ENCODE results near the gene MAT1A.

MAT1A gene

DNA sequence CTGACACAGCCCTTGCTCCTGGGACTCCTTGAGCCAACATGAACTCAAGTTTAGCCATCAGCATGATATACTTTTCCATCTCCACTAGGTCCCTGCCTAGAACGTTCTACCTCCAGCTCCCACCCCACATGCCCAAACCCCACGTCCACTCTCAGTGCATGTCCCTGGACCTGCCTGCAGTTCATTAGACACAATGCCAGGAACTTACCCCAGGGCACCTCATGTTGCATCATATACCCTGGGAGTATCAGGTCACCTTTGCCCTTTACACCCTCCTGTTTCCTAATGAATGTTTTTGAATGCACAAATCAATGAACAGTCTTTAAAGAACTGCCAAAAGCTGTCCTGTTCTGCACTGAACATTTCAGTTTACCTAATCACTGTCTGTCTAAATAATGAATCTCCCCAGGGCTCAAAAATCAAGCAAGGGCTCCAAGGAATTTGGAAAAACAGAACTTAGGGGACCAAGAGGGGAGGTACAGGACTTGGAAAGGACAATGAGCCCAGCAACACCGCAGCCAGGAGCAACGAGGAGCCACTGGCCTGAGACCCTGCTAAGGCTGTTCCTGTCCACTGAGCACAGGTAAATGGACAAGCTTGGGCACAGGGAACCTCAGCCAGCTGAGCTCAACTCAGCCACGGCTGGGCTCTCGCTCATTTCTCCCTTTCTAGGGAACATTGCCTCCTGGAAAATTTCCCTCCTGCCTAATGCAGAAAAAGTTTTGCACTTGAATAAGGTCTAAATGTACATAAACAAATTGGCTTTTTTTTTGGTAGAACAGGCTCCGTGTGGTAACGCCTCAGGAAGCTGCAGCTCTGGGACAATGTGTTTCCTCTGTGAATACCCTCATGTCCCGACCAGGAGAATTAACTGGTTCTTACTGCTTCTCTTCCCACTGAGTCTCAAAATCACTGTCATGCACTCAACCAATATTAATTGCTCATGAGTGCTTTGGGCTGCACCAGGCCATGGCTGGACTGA is 7.4 kb downstream of the MAT1A start:
- no peak for DNase-seq

GRCh38 chr10:80281292-80281691 is 8.2 kb downstream of the MAT1A start:
- no peak for DNase-seq

- DNase-seq = no peak
These were observed 9.2 kb downstream of the MAT1A start for GRCh38 chr10:80280071-80280800.

- no peak for DNase-seq
These were observed 10.3 kb downstream of the MAT1A start for GRCh38 chr10:80279146-80279545.

DNA sequence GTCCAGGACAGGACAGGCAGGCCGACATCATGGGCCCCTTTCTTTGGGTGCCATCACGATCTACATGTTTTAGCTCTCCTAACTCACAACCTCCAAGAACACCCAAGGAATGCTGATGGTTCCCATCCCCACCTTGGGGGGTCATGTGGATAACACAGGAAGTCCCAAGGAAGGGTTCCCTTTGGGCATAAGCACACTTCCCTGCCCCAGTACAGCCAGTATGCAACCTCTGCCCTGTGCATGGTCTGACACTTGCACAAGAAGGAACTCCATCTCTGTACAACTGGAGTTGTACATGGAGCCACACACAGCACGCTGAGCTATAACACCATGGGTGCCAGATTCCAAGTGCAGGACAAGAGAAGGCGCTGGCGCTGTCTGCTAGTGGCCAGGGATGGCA is 11.0 kb downstream of the MAT1A start:
- no peak for DNase-seq

GRCh38 chr10:80277567-80278250 is 11.7 kb downstream of the MAT1A start:
- DNase-seq = no peak

DNA sequence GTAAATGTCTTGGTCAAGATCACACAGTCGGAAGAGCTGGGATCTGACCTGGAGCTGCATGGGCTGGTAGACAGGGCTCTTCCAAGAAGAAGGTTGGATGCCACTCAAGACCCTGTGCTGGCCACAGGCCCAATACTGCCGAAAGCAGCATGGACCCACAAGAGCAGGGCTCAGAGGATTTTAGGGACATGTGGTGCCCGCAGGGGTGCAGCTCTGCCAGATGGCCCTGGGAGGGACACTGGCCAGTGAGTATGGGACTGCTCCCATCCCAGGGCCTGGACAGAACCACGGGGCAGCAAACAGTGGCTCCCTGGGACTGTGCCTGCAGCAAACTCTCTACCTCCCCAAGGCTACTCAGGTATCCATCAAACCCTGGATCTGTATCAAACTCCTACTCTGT is 12.4 kb downstream of the MAT1A start:
- DNase-seq = no peak

- DNase-seq = no peak
These were observed 13.1 kb downstream of the MAT1A start for GRCh38 chr10:80276335-80276734.

DNA sequence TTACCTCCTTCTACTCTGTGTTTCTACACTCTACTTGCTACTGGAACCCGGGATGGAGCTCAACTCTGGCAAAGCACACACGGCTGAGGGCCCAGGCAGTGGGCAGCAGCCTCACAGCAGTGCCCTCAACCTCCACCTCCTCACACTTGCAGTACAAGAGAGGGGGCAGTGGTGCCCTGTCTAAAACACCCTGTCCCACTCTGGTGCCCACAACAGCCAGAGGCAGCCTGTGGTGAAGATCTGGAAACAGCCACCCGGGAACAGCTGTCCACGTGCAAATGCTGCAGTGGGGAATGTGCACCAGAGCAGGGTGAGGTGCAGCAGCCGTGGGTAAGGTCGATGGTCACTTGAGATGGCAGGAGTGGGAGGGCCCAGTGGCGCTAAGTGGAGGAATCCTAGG is 13.7 kb downstream of the MAT1A start:
- DNase-seq = no peak

DNA sequence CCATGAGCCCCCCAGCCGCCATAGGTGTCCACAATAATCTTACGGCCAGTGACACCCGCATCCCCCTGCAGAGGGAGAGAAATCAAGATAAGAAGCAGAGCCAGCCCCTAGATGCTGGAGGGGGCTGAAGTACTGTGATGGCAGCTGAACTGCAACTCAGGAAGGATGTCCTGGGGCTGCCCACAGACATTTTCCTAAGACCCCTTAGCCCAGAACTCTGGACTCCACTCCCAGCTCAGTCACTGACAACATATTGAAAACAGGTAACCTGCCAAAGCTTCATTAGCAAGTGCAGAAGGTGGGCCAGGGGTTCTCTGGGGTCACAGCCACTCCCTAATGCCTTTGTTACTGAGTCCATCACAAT is 14.3 kb downstream of the MAT1A start:
- DNase-seq = no peak

DNA sequence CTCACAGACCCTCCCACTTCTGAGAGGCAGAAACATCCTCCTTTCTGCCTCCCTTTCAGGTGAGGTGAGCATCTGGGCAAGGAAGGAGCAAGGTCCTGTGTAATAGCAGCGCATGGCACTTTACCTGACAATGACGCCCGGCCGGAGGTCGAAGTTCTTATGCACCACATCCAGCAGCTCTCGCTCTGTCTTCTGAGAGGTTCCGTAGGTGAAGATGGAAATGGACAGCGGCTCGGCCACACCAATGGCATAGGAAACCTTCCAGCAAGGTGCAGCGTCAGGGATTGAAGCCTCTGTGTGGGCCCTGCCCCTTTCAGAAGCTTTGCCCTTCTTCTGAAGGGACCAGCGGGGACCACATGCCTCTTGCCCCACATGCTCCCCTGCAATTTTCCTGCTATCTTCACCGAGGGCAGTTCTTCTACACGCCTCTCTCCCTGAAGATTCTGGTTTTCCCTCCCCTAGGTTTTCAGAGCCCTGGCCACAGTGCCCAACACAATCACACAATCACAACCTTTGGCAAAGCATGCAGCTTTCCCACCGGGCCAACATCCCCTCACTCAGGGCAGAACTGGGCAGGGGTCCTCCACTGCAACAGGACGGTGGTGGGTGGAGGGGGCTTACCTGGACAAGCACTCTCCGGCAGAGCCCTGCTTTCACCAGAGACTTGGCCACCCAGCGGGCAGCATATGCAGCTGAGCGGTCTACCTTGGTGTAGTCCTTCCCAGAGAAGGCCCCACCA is 14.9 kb downstream of the MAT1A start:
- no peak for DNase-seq

DNA sequence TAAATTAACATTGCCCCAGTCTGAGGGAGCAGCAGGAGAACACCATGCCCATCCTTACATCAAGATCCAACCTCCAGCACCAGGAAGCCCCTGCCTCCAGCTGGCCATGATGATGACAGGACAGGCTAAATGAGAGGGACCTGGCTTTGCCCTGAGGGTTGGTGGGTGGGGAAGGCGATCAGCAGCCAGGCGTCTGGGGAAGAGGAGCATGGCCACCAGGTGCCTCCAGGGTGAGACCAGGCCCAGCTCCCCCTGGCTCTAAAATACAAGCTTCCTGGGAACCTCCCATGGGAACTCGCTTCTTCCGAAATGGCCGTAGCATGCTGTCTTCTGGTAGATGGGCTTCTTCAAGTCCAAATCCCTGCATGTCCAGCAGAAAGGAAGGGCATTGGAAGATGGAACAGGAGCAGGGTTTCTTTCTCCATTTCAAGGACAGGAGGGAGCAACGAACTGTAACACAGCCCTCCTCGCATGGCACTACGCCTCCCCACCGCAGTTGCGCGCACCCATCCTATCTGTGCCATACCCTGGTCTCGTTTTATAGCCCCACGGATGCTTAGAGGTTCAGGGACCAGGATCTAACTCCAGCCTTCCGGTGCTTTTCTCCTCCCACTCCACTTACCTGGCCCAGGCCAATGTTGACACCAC is 15.8 kb downstream of the MAT1A start:
- no peak for DNase-seq

GRCh38 chr10:80272793-80273522 is 16.5 kb downstream of the MAT1A start:
- no peak for DNase-seq

- DNase-seq = no peak
These were observed 18.0 kb downstream of the MAT1A start for GRCh38 chr10:80271416-80271815.

DNA sequence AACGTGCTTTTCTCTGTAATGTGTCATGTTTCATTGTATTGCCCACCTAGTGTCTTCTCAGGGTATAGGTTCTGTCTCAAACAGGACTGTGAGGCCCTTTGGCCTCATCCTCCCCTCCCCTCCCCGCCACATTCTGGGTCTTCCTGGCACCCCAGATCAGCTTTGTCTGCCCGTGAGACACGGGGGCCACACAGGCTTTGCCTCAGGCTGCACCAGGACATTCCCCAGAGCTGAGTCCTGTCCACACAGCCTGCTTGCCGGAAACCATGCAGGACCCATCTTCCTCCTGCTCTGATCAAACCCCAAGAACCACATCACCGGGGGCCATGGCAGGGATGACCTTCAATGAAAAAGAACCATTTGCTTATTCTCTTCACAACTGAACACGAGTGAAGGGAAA is 18.6 kb downstream of the MAT1A start:
- no peak for DNase-seq

DNA sequence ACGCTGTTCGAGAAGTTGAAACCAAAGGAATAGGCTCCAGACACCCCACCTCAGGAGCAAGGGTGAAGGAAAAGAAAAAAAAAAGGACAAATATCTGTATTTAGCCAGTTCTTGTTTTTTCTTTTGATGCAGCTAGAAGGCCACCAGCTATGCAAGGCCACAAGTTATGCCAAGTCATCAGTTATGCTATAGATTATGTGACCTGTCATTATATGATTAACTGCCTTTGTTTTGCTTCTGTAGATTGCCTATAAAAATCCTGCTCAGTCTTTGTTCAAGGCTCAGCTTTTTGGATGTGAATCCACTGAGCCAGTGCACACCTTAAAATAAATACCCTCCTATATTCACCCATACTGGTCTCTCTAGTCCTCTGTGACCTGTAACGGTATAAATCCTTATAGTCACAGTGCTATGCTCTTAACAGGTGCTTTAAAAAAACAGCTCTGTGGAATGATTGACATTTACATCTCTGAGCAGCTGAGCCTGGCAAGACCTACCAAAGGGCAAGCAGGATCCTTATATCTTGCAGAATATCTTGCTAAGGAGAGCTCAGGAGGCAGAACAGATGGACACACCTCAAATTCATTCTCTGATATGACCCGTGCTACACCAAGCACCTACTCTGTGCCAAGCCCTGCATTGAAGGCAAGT is 20.4 kb downstream of the MAT1A start:
- no peak for DNase-seq

DNA sequence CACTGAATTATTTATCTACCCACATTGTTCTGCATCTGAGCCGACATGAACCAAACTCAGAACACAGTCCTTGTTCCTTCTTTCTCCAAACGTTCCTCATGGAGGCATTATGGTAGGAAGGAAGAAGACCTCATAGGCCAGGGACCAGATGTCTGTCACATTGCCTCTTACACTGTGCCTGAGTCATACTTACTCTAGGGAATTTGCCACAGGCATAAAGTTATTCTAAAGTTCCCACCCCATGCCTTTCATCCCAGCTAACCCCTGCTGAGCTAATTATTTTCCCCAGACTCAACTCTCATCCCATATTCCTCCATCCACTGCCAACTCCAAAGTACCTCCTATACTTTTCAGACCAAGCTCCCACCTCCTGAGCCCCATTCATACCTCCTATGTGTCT is 21.2 kb downstream of the MAT1A start:
- DNase-seq = no peak

- no peak for DNase-seq
These were observed 23.0 kb downstream of the MAT1A start for GRCh38 chr10:80266513-80266863.

DNA sequence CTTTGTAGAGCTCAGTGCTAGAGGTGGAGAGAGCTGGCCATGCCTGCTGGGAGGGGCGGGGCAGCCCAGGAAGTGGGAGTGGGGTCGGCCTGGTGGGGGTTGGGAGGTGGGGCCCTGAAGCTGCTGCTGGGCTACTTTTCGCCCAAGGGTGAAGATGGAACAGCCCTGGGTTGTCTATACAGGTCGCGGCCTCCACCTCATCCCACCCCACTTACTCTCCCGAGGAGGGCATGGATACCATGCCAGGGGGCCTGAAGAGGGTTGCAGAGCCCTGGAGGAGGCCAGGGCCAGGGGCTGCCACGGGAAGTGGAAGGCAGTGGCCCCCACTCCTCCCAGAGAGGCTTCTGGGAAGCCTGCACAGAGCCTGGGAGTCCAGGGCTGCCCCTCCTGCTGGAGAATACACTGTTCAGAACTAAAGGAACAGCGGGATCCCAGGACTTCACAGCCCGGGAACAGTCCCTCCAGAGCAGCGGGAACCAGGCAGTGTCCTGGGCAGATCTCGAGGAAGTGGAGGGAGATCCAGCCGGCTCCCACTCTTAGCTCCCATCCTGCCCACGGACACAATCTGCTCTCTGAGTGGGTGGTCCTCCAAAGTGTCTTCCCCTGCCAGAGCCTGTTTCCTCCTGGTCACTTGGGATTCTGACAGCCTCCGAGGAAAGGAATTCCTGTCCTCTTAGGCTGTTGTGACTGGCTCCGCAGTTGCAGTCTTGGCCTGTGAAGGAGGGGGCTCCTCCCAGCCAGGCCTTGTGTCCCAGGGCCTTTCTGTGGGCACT is 23.5 kb downstream of the MAT1A start:
- no peak for DNase-seq

All from stimulated activated CD4-positive, alpha-beta T cell treated with anti-CD3 and anti-CD28 coated beads, Interleukin-4, amount 100 ng/mL, for 1 hour (primary cell).